Mucosa of rectum (tissue), 2 donors: Measurements from ENCODE around the gene RPS6KA5.
"Not testable (repeated sequence)": the region's sequence is repeated elsewhere in the genome, so short reads cannot be mapped to it uniquely, and the experiment has no call there.

Experiments
- H3K27ac ChIP-seq, 2 donors: one replicate each; pipeline ENCODE4 v1.7.0; 2013; ENCODE audit warnings: inconsistent platforms in 2 of 2, low read depth in 2 of 2, low read length in 2 of 2
- H3K27me3 ChIP-seq, 2 donors: one replicate each; pipeline ENCODE4 v1.7.0; 2013; ENCODE audit warnings: low read length in 2 of 2; ENCODE audit not compliant: control insufficient read depth in 2 of 2, insufficient read depth in 2 of 2
- H3K36me3 ChIP-seq, 2 donors: one replicate each; pipeline ENCODE4 v1.7.0; 2013; ENCODE audit warnings: low read length in 2 of 2; ENCODE audit not compliant: control insufficient read depth in 2 of 2, insufficient read depth in 2 of 2
- H3K4me1 ChIP-seq, 2 donors: one replicate each; pipeline ENCODE4 v1.7.0; 2013; ENCODE audit warnings: low read length in 2 of 2, mild to moderate bottlenecking in 1 of 2; ENCODE audit not compliant: control insufficient read depth in 2 of 2, insufficient read depth in 2 of 2
- H3K4me3 ChIP-seq, 2 donors: one replicate each; pipeline ENCODE4 v1.7.0; 2013; ENCODE audit warnings: low read length in 2 of 2
- H3K9ac ChIP-seq, 2 donors: one replicate each; pipeline ENCODE4 v1.7.0; 2013; ENCODE audit warnings: low read length in 2 of 2, low read depth in 1 of 2, mild to moderate bottlenecking in 1 of 2
- H3K9me3 ChIP-seq, 2 donors: one replicate each; pipeline ENCODE4 v1.7.0; 2013; ENCODE audit warnings: low read length in 2 of 2; ENCODE audit not compliant: control insufficient read depth in 2 of 2
- donor health status: healthy.
- donor health status: Normal muscosa, but diverticular disease.

The RPS6KA5 gene

GRCh38 chr14:91060351-91061055, at the start of gene RPS6KA5:
RPS6KA5 (minus strand) TSS chr14:91060641; CDS start chr14:91060434, 207 bp downstream.
- Histone ChIP-seq H3K27me3 (no peaks in the 10 kb centered on the region), H3K27ac (peak within 1 kb of the TSS; percentile 93 to 95), H3K9me3 (no peaks in the 10 kb centered on the region), H3K9ac (peak within 1 kb of the TSS; percentile 83 to 87), H3K4me3 (peak within 1 kb of the TSS; percentile 82 to 84), H3K4me1 (peaks cover 5 to 7% of the 10 kb centered on the region in 2 donors), H3K36me3 (no peaks in the 10 kb centered on the region)

GRCh38 chr14:91108941-91109611, 48.6 kb upstream of the RPS6KA5 start:
- Histone ChIP-seq H3K9me3 (no peaks in the 10 kb centered on the region), H3K27ac (peak overlapping the region; percentile 31 to 70), H3K27me3 (no peaks in the 10 kb centered on the region), H3K4me1 (peaks cover 18 to 19% of the 10 kb centered on the region in 2 donors), H3K9ac (no peak overlapping the region), H3K4me3 (peak overlapping the region in 1 of 2 donors; percentile 9), H3K36me3 (no peaks in the 10 kb centered on the region)

DNA sequence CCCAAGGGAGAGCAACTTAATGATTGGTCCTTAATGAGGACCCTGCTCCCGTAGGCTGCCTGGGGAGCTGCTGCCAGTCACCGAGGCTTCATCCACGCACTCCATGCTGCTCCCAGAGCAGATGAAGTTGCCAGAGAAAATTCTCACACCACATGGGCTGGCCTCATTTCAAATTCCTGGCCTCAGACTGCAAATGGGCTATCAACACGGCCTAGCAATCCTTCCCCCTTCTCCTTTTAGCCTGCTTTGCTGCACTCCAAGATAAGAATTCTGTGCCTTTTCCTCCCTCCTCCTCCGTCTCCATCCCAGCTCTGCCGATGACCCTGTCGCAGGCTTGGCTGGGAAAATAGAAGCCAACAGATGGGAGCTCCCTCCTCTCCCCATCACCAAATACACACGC, 42.7 kb upstream of the RPS6KA5 start:
- no peak overlapping the region for H3K4me3 ChIP-seq
- no peak overlapping the region for H3K9ac ChIP-seq
- no peaks in the 10 kb centered on the region for H3K36me3 ChIP-seq
- no peaks in the 10 kb centered on the region for H3K4me1 ChIP-seq
- H3K27ac ChIP-seq: no peak overlapping the region
- no peaks in the 10 kb centered on the region for H3K27me3 ChIP-seq
- H3K9me3 ChIP-seq: no peaks in the 10 kb centered on the region

- no peaks in the 10 kb centered on the region for H3K4me1 ChIP-seq
- no peaks in the 10 kb centered on the region for H3K36me3 ChIP-seq
- no peak overlapping the region for H3K9ac ChIP-seq
- H3K4me3 ChIP-seq: no peak overlapping the region
- H3K9me3 ChIP-seq: no peaks in the 10 kb centered on the region
- H3K27me3 ChIP-seq: no peaks in the 10 kb centered on the region
- H3K27ac ChIP-seq: no peak overlapping the region
Measured at GRCh38 chr14:91100102-91100501, 39.7 kb upstream of the RPS6KA5 start.

DNA sequence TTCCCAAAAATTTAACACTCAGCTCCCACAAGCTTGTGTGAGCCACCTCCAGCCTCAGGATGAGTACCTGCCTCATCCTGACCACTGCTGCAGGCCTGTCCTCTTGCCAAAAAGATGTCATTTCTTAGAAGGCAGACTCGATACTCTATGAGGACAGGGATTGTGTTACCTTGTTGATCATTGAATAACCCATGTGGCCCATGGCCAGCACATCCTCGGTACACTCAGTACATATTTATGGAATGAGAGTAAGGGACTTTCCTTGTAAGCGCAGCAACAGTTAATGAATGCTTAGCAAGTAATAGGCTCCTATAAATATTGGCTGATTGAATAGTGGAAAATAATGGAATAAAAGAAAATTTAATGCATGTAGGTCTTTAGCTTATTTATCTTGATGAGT, 38.1 kb upstream of the RPS6KA5 start:
- no peaks in the 10 kb centered on the region for H3K36me3 ChIP-seq
- H3K27ac ChIP-seq: no peak overlapping the region
- no peaks in the 10 kb centered on the region for H3K4me1 ChIP-seq
- no peak overlapping the region for H3K4me3 ChIP-seq
- H3K9me3 ChIP-seq: no peaks in the 10 kb centered on the region
- no peaks in the 10 kb centered on the region for H3K27me3 ChIP-seq
- no peak overlapping the region for H3K9ac ChIP-seq

- not testable (repeated sequence) for H3K27ac ChIP-seq, H3K36me3 ChIP-seq, H3K9ac ChIP-seq, H3K4me3 ChIP-seq, H3K4me1 ChIP-seq, H3K9me3 ChIP-seq, H3K27me3 ChIP-seq
Measured at GRCh38 chr14:91097657-91098056, 37.2 kb upstream of the RPS6KA5 start.

- Histone ChIP-seq H3K4me3 (no peak overlapping the region), H3K9me3 (no peaks in the 10 kb centered on the region), H3K9ac (no peak overlapping the region), H3K36me3 (no peaks in the 10 kb centered on the region), H3K27me3 (no peaks in the 10 kb centered on the region), H3K4me1 (peaks cover 6 to 13% of the 10 kb centered on the region in 2 donors), H3K27ac (no peak overlapping the region)
Measured at GRCh38 chr14:91095178-91095577, 34.7 kb upstream of the RPS6KA5 start.

- H3K27me3 ChIP-seq: no peaks in the 10 kb centered on the region
- H3K9ac ChIP-seq: no peak overlapping the region
- peaks cover 10 to 17% of the 10 kb centered on the region in 2 donors for H3K4me1 ChIP-seq
- no peak overlapping the region for H3K4me3 ChIP-seq
- H3K36me3 ChIP-seq: no peaks in the 10 kb centered on the region
- no peak overlapping the region for H3K27ac ChIP-seq
- no peaks in the 10 kb centered on the region for H3K9me3 ChIP-seq
Measured at GRCh38 chr14:91094772-91095171, 34.3 kb upstream of the RPS6KA5 start.

DNA sequence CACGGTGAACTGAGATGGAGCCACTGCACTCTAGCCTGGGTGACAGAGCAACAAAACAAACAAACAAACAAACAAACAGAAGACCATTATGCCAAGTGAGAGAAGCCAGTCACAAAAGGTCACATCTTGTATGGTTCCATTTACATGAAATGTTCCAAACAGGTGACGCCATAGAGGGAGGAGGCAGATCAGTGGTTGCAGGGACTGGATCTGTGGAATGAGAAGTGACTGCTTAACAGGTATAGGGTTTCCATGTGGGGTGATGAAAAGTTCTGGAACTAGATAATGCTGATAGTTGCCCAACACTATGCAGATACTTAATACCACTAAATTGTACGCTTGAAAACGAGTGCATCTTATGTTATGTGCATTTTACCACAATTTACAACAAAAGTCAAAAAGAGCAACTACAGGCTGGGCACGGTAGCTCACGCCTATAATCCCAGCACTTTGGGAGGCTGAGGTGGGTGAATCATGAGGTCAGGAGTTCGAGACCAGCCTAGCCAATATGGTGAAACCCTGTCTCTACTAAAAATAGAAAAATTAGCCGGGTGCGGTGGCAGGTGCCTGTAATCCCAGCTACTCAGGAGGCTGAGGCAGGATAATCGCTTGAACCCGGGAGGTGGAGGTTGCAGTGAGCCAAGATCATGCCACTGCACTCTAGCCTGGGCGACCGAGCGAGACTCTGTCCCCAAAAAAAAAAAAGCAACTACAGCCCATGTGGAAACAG, 33.5 kb upstream of the RPS6KA5 start:
- H3K27me3 ChIP-seq, H3K9ac ChIP-seq, H3K9me3 ChIP-seq, H3K27ac ChIP-seq, H3K36me3 ChIP-seq, H3K4me3 ChIP-seq: not testable (repeated sequence)
- H3K4me1 ChIP-seq: peaks cover 16 to 19% of the 10 kb centered on the region in 2 donors

- no peaks in the 10 kb centered on the region for H3K36me3 ChIP-seq
- no peak overlapping the region for H3K9ac ChIP-seq
- H3K27me3 ChIP-seq: no peaks in the 10 kb centered on the region
- H3K27ac ChIP-seq: peak overlapping the region in 1 of 2 donors; percentile 80
- H3K4me3 ChIP-seq: no peak overlapping the region
- peaks cover 28 to 32% of the 10 kb centered on the region in 2 donors for H3K4me1 ChIP-seq
- no peaks in the 10 kb centered on the region for H3K9me3 ChIP-seq
Measured at GRCh38 chr14:91092073-91092472, 31.6 kb upstream of the RPS6KA5 start.
